IPS-18a (cell line): ENCODE measurements around the gene KCNJ18.
"Not testable (repeated sequence)": the region's sequence is repeated elsewhere in the genome, so short reads cannot be mapped to it uniquely, and the experiment has no call there.

ENCODE experiments used
- H3K27ac ChIP-seq: one replicate; pipeline ENCODE4 v1.5.1; 2013; ENCODE audit warnings: low read length
- H3K27me3 ChIP-seq: one replicate; pipeline ENCODE4 v1.6.1; 2013; ENCODE audit warnings: mild to moderate bottlenecking, low read length; ENCODE audit not compliant: control insufficient read depth, insufficient read depth
- H3K36me3 ChIP-seq: one replicate; pipeline ENCODE4 v1.6.1; 2013; ENCODE audit warnings: low read depth, low read length; ENCODE audit not compliant: control insufficient read depth
- H3K4me1 ChIP-seq: one replicate; pipeline ENCODE4 v1.6.1; 2013; ENCODE audit warnings: low read depth, low read length; ENCODE audit not compliant: control insufficient read depth
- H3K4me3 ChIP-seq: one replicate; pipeline ENCODE4 v1.5.1; 2013; ENCODE audit warnings: low read length
- H3K9ac ChIP-seq: one replicate; pipeline ENCODE4 v1.6.1; 2013; ENCODE audit warnings: mild to moderate bottlenecking, low read length, moderate library complexity
- H3K9me3 ChIP-seq: one replicate; pipeline ENCODE4 v1.6.1; 2013; ENCODE audit warnings: low read depth, low read length; ENCODE audit not compliant: control insufficient read depth

The KCNJ18 gene

GRCh38 chr17:21702521-21702920 lies 10.2 kb downstream of the KCNJ18 start:
- H3K27me3 ChIP-seq, H3K9me3 ChIP-seq, H3K4me3 ChIP-seq, H3K27ac ChIP-seq, H3K4me1 ChIP-seq, H3K36me3 ChIP-seq, H3K9ac ChIP-seq: not testable (repeated sequence)

- not testable (repeated sequence) for H3K27me3 ChIP-seq, H3K4me1 ChIP-seq, H3K4me3 ChIP-seq, H3K9me3 ChIP-seq, H3K9ac ChIP-seq, H3K36me3 ChIP-seq, H3K27ac ChIP-seq
These were observed 10.8 kb downstream of the KCNJ18 start for GRCh38 chr17:21702940-21703640.

GRCh38 chr17:21703891-21704872 lies 11.9 kb downstream of the KCNJ18 start:
- H3K9me3 ChIP-seq, H3K4me3 ChIP-seq: not testable (repeated sequence)

GRCh38 chr17:21705021-21705601 lies 12.8 kb downstream of the KCNJ18 start:
- Histone ChIP-seq H3K9me3 (peaks cover 9% of the 10 kb centered on the region), H3K27me3 (no peaks in the 10 kb centered on the region), H3K27ac (no peak overlapping the region), H3K36me3 (no peaks in the 10 kb centered on the region), H3K4me1 (no peaks in the 10 kb centered on the region), H3K9ac (no peak overlapping the region), H3K4me3 (no peak overlapping the region)

More at GRCh38 chr17:21703891-21704872, 11.9 kb downstream of the KCNJ18 start:
- not testable (repeated sequence) for H3K4me1 ChIP-seq, H3K36me3 ChIP-seq, H3K9ac ChIP-seq, H3K27me3 ChIP-seq, H3K27ac ChIP-seq

GRCh38 chr17:21705746-21706145 lies 13.4 kb downstream of the KCNJ18 start:
- not testable (repeated sequence) for H3K36me3 ChIP-seq, H3K4me1 ChIP-seq, H3K27ac ChIP-seq, H3K9me3 ChIP-seq, H3K9ac ChIP-seq, H3K4me3 ChIP-seq, H3K27me3 ChIP-seq

- not testable (repeated sequence) for H3K27me3 ChIP-seq, H3K4me1 ChIP-seq, H3K9me3 ChIP-seq, H3K36me3 ChIP-seq, H3K4me3 ChIP-seq, H3K27ac ChIP-seq, H3K9ac ChIP-seq
These were observed 14.2 kb downstream of the KCNJ18 start for GRCh38 chr17:21706546-21706945.

GRCh38 chr17:21707131-21707530 lies 14.8 kb downstream of the KCNJ18 start:
- not testable (repeated sequence) for H3K27me3 ChIP-seq, H3K4me3 ChIP-seq, H3K9ac ChIP-seq, H3K36me3 ChIP-seq, H3K9me3 ChIP-seq, H3K27ac ChIP-seq, H3K4me1 ChIP-seq

GRCh38 chr17:21707711-21708611 lies 15.6 kb downstream of the KCNJ18 start:
- not testable (repeated sequence) for H3K4me3 ChIP-seq, H3K27me3 ChIP-seq, H3K9ac ChIP-seq, H3K27ac ChIP-seq, H3K9me3 ChIP-seq, H3K4me1 ChIP-seq, H3K36me3 ChIP-seq

- not testable (repeated sequence) for H3K4me1 ChIP-seq, H3K27me3 ChIP-seq, H3K36me3 ChIP-seq, H3K27ac ChIP-seq, H3K9ac ChIP-seq, H3K4me3 ChIP-seq
- H3K9me3 ChIP-seq: peaks cover 12% of the 10 kb centered on the region
These were observed 16.6 kb downstream of the KCNJ18 start for GRCh38 chr17:21708612-21709535.

- not testable (repeated sequence) for H3K36me3 ChIP-seq, H3K4me3 ChIP-seq, H3K27ac ChIP-seq, H3K27me3 ChIP-seq, H3K4me1 ChIP-seq, H3K9ac ChIP-seq
- H3K9me3 ChIP-seq: peaks cover 12% of the 10 kb centered on the region
These were observed 17.7 kb downstream of the KCNJ18 start for GRCh38 chr17:21709994-21710393.
